ENCODE results near the gene ABO.
"Not testable (repeated sequence)": the region's sequence is repeated elsewhere in the genome, so short reads cannot be mapped to it uniquely, and the experiment has no call there.

- not testable (repeated sequence) for TF ChIP-seq CTCF, POLR2A (IDR thresholded peaks at IDR 0.05)
Observed at GRCh38 chr9:133317551-133317950, 42.5 kb upstream of the ABO start.
